IPS-11a (cell line): ENCODE data around the gene SMCO1.
"Not testable (repeated sequence)": the region's sequence is repeated elsewhere in the genome, so short reads cannot be mapped to it uniquely, and the experiment has no call there.

Experiments used
- H3K4me3 ChIP-seq: one replicate; pipeline ENCODE4 v1.5.1; 2013; ENCODE audit warnings: low read depth, low read length, control low read depth

The SMCO1 gene

DNA sequence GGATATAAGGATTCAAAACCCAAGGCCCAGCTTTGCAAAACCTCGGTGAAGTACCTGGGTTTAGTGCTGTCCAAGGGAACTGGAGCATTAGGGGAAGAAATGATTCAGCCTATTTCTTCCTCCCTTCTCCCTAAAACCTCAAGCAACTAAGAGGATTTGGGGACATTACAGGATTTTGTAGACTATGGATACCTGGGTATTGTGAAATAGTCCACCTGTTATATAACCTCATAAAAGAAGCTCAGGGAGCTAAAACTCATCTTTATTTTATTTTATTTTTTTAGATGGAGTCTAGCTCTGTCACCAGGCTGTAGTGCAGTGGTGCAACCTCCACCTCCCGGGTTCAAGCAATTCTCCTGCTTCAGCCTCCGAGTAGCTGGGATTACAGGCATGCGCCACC is 8.7 kb upstream of the SMCO1 start:
- H3K4me3 ChIP-seq, result no peak overlapping the region

DNA sequence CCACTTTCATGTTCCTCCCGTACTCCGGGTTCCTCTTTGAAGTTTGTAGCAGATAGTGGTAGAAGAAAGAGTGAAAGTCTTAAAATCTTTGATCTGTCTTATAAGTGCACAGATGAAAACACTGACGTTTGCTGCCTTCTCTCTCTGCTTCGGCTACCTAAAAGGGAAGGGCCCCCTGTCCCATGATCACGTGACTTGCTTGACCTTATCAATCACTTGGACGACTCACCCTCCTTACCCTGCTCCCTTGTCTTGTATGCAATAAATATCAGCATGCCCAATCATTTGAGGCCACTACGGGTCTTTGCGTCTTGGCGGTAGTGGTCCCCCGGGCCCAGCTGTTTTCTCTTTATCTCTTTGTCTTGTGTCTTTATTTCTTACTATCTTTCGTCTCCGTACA is 6.1 kb upstream of the SMCO1 start:
- H3K4me3 ChIP-seq, result not testable (repeated sequence)

DNA sequence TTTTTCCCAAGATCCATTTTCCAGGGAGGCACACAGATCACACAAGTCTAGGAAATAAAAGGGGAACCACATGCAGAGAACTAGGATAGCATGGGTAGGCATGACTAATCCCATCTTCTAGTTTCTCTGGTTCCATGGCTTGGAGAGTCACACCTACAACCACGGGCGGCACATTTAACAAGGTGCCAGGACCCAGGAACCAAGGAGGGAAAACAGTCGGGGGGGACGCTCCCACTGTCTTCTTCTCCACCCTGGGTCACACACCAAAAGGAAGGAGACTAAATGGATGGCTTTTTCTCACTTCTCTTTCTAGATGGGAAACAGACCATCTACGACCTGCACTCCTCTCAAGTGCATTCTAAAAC is 4.6 kb upstream of the SMCO1 start:
- no peak overlapping the region for H3K4me3 ChIP-seq

DNA sequence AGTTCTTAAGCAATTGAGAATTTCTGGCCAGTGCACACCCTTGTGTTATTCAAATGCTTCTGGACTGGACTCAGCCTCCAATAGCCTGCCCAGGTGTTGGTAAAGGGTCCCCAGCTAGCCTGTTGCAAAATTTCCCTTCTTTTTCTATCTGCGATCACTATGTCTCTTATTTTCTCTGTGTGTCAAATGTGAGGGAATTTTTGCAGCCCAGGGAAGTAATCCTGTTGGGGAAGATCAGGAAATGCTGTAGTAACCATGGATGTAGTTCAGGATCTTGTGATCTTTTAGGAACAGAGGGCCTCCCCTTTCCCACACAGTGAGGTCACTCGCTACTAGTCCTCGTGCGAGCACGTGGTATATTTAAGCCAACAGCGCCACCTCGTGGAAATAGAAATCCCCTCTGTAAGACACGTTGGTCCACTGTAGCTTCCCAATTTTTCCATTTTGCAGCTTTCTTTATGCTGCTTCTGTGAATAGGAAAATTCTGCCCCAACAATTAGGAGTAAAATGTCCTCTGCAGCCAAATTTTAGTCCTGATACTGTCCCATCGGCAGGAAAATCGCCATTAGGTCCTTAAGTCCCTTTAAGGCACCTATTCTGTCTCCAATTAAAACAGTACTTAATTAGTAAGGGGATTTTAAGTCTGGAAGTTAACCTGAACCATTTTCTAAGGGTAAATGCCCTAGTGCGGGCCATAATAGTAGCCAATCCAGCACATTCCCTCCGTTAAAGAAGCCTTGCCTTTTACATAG is 4.0 kb upstream of the SMCO1 start:
- H3K4me3 ChIP-seq, result no peak overlapping the region

DNA sequence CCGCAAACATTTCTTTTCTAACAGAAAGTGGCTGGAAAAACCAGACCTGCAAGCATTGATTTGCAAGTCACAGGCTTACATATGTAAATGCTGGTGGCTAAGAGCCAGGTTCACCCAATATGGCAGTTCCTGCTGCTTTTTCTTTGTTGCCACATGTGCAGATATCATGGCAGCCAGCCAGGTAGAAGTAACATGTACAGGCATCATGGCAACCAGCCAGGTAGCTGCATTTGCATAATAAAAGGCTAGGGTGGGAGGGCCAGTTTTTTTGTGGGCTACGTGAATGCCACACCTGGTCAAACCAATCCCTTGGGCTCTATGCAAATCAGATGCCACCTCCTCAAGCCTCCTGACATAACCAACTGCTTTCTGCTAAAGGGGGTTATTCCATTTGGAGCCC is 2.8 kb upstream of the SMCO1 start:
- H3K4me3 ChIP-seq, result no peak overlapping the region

DNA sequence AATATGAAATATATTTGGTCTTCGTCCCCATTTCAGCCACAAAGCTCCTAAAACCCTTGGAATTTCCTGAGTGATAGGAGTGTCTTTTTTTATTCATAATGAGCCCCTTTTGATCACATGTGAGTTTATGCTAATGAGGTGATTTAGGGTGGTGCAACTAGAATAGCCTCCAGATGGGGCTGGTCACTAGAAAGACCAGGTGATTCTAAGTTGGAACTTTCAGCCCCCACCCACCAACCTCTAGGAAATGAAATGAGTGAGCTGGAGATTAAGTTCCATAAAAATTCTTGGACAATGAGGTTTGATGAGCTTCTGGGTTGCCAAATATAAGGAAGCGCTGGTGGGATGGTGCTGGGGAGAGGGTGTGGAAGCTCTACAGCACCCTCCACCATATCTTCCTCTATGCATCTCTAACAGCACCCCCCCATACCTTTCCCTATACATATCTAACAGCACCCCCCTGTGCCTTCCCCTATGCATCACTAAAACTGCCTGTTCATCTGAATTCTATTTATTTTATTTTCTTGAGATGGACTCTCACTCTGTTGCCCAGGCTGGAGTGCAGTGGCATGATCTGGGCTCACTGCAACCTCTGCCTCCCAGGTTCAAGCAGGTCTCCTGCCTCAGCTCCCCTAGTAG is 2.1 kb upstream of the SMCO1 start:
- H3K4me3 ChIP-seq, result no peak overlapping the region

DNA sequence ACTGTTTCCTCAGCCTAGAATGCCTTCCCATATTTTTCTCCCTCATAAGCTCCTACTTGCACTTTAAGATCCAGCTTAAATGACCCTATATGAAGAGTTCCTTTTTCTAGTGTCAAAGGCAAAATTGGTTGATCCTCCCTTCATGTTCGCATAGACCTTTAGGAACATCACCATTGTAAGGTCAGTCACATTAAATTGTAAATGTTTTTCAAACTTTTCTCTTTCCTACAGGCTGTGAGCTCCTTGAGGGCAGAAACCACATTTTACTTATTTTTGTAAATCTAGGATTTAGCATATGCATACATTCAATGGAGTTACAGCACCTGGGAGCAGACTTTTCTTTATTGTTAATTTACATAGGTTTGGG is 813 bp downstream of the SMCO1 start:
- H3K4me3 ChIP-seq, result no peak overlapping the region

DNA sequence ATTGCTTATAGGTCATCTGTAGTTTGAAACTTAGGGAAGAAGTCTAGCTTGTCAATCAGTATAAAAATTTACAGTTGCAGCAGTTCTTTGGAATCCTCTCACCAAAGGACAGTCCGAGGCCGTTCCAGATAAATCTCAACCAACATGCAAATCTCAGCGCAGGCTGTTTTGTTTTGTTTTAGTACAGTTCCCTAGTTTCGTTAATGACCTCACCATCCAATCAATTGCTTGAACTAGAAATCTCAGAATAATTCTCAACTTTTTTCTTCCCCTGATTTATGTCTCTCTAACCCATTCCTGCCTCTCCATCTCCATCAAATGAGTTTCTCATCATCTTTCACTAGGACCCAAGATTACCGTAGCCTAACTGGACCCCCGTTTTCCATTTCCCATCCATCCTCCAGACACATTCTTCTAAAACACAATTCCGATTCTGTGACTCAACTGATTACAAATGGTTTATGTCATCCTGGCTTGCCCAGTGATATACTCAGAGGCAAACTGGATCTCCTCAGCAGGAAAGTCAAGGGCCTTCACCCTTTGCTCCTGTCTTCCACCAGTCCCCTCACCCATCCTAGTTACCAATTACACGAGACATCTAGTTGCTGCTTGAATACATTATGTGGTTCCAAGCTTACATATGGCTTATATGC is 1.3 kb downstream of the SMCO1 start:
- no peak overlapping the region for H3K4me3 ChIP-seq

DNA sequence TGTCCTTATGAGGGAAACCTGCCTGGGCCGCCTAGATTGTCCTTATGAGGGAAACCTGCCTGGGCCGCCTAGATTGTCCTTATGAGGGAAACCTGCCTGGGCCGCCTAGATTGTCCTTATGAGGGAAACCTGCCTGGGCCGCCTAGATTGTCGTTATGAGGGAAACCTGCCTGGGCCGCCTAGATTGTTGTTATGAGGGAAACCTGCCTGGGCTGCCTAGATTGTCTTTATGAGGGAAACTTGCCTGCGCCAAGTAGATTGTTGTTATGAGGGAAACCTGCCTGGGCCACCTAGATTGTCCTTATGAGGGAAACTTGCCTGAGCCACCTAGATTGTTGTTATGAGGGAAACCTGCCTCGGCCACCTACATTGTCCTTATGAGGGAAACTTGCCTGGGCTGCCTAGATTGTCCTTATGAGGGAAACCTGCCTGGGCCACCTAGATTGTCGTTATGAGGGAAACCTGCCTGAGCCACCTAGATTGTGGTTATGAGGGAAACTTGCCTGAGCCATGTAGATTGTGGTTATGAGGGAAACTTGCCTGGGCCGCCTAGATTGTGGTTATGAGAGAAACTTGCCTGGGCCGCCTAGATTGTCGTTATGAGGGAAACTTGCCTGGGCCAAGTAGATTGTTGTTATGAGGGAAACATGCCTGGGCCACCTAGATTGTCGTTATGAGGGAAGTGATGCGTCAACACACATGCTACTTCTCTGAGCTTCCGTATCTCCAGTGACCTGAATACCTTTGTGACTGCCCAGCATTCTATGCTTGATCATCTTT is 3.3 kb downstream of the SMCO1 start:
- H3K4me3 ChIP-seq, result not testable (repeated sequence)

DNA sequence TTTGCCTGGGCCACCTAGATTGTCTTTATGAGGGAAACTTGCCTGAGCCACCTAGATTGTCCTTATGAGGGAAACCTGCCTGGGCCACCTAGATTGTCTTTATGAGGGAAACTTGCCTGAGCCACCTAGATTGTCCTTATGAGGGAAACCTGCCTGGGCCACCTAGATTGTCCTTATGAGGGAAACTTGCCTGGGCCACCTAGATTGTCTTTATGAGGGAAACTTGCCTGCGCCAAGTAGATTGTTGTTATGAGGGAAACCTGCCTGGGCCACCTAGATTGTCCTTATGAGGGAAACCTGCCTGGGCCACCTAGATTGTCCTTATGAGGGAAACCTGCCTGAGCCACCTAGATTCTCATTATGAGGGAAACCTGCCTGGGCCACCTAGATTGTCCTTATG is 4.0 kb downstream of the SMCO1 start:
- H3K4me3 ChIP-seq, result not testable (repeated sequence)

DNA sequence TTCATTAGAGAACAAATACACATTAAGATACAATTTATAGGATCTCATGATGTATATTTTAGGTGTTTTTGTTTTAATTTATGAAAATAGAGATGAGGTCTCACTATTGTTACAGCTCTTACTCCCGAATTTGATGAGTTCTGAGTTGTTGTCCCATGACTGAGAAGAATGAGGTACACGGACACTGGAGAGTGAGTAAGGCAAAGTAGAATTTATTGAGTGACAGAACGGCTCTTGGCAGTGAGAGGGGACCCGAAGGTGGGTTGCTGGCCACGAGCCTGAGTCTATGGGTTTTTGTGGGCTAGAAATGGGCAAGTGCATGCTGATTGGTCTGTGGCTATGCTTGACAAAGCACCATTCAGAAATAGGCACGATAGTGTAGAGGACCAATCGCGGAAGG is 8.5 kb downstream of the SMCO1 start:
- H3K4me3 ChIP-seq, result no peak overlapping the region

DNA sequence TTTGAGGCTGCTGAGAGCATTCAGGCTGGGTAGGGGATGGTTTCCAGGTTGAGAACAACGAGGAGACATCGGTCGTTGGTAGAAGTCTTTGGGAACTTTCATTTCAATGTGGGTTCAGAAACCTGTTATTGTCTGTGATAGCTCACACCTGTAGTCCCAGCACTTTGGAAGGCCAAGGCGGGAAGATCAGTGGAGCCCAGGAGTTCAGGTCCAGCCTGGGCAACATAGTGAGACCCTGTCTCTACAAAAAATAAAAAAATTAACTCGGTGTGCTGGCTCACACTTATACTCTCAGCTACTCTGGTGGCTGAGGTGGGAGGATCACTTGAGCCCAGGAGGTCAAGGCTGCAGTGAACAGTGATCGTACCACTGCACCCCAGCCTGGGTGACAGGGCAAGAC is 10.6 kb downstream of the SMCO1 start:
- H3K4me3 ChIP-seq, result no peak overlapping the region

DNA sequence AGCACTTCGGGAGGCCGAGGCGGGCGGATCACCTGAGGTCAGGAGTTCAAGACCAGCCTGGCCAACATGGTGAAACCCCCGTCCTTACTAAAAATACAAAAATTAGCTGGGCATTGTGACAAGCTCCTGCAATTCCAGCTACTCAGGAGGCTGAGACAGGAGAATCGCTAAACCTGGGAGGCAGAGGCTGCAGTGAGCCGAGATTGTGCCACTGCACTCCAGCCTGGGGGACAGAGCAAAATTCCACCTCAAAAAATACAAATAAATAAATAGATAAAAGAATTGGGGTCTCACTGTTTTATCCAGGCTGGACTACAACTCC is 11.1 kb downstream of the SMCO1 start:
- H3K4me3 ChIP-seq, result not testable (repeated sequence)

DNA sequence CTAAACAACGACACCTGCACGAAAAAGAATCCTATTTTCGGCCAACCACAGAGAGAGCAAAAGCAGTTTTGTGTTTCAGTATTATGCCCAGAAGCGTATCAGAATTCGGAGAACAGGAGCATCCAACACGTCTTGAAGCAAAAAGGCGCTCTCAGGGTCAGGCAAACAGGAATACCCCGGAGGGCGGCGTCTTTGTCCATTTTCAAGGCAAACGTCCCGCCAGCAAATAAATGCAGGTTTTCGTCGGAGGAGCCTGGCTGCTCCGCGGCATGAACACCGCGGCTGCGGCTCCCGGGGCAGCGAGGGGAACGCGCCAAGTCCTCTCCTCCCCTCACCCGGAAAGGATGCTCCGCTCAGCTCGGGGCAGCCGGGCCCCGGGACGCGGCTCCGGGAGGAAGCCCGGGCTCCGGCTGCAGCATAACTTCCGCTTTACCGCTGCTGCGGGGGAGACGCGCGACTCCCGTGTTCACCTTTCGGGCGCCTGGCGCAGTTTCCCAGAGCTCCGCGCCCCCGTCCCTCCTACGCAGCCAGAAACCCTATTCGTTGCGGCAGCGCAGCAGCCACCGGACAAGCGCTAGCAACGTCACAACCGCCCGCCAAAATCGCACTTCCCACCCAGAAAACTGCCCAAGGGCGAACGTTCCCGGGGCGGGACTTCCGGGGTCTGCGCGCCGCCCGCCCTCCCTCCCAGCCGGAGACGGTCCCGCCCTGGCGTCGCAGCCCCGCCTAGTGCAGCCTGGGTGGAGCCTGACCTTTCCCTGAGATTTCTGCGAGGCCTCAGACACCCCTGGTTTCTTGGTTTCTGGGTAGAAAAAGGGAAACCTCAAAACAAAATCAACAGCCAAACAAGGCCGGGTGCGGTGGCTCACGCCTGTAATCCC is 11.7 kb downstream of the SMCO1 start, which contains the start of gene RNF168:
Gene RNF168, minus strand, starts transcription at position 573 of the 881 bp plus-strand sequence. CDS start 595 bp downstream, outside the sequence.
- H3K4me3 ChIP-seq, result peak within 1 kb of the TSS; percentile 97

DNA sequence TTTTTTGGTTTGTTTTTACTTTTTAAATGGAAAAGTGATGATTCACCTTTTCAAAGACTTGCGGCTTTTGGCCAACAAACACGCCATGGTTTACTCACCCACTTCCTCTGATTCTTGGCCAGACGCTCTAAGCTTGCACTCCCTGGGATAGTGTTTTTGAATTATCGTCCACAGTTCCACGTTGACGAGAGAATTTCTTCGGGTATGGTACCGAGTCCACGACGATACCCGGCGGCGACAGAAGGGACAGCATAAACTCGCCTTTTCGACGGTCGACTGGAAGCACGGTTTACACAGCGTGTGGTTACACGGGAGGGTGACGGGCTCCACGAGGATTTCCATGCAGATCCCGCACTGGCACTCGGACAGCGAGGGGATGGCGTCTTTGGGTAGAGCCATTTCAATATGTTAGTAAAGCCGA is 12.4 kb downstream of the SMCO1 start:
- peak overlapping the region; percentile 97 for H3K4me3 ChIP-seq

DNA sequence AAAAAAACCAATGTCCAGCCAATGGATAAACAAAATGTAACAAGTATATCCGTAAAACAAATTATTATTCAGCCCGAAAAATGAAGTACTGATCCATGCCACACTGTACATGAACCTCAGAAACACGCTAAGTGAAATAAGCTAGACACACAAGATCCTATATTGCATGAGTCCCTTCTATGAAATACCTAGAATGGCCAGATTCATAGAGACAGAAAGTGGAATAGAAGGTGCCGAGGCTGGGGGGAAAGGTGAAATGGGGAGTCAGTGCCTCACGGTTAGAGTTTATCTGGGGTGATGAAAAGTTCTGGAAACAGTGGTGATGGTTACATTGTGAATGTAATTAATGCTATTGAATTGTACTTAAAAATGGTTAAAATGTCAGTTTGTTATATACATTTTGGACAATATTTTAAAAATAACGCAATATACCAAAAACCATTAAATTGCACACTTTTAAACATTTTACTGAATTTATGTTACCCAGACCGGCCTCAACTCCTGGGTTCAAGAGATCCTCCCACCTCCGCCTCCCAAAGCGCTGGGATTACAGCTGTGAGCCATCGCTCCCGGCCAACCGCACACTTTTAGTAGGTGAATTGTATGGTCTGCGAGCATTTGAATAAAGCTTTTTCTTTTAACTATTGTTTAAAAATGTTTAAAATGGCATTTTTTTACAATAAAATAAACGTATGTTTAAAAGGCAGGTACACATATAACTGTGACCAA is 13.7 kb downstream of the SMCO1 start:
- peak overlapping the region; percentile 97 for H3K4me3 ChIP-seq

DNA sequence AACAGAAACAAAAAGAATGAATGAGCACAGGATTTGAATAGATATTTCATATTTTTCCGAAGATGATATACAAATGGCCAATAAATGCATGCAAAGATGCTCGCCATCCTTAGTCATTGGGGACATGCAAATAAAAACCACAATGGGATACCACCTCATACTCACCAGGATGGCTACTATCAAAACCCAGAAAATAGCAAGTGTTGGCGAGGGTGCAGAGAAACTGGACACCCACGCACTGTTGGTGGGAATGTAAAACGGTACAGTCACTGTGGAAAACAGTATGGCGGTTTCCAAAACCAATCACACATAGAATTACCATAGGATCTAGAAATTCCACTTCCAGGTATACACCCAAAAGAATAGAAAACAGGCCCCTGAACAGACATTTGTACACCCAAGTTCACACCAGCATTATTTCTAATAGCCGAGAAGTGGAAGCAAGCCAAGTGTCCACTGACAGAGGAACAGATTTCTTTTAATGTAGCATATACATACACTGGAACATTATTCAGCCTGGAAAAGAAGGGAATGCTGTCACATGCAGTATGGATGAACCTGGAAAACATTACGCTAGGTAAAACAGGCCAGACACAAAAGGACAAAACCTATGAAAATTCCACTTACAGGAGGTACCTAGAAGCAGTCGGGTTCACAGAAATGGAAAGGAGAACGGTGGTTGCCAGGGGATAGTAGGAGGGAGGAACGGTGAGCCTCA is 15.2 kb downstream of the SMCO1 start:
- peak overlapping the region; percentile 62 for H3K4me3 ChIP-seq

DNA sequence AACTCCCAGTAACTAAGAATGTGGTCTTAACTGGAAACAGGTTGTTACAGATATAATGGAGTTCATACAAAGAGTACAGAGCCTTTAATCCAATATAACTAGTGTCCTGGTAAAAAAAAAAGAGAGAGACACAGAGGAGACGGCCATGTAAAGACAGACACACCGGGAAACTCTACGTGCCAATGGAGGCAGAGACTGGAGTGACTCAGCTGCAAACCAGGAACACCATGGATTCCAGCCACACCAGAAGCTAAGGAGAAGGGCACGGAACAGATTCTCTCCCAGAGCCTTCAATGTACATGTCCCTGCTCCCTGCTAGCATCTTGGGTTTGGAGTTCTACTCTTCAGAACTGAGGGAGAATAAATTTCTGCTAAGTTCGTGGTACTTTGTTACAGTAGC is 16.1 kb downstream of the SMCO1 start:
- H3K4me3 ChIP-seq, result no peak overlapping the region

DNA sequence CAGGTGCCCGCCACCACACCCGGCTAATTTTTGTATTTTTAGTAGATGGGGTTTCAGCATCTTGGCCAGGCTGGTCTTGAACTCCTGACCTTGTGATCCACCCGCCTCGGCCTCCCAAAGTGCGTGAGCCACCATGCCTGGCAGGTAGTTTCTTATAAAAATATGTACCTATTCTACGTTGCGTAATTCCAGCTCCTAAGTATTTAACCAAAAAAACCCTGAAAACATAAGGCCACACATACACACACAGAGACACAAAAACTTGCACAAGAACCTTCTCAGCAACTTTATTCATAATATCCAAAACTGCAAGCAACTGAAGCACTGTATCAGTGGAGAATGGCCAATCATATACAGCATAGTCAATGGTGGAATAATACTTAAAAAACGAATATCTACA is 16.8 kb downstream of the SMCO1 start:
- no peak overlapping the region for H3K4me3 ChIP-seq
